ENCODE results near the gene CIITA. TPM values are rescaled to one million over a fixed set of nuclear protein-coding genes. Genes with fewer than 3 reads are reported as not detected.

The CIITA gene
- total and polyA plus RNA-seq, 9 of the 15 experiments (the other 6 are each of a cell fraction or from before 2014, with no cell fraction given) = 0.01 to 0.20 (median 0.11) TPM; not detected in 4

DNA sequence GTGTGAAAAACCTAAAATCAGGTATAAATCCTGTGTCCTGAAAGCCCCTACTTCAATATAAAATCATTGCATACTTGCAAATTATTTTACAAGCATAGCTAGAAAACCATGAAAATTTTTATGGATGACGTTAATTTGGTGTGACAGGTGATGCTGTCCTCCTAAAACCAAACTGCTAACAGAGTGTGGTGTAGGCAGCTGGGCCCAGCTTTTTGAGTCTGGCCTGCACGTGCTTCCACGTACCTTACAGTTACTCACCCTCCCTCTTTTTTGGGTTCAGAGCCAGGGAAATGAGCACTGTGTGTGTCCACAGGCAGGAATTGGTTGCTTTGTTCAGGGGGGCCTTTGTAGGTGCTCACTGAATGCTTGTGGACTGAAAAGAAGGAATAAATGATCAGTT, 103.8 kb downstream of the CIITA start:
- intact Hi-C loops (cut with micrococcal nuclease) = no loop called here
- Histone ChIP-seq H3K79me2 (ENCODE audit: control insufficient read depth, insufficient read depth, low read length) (no peaks in the 10 kb centered on the region), H3K9ac (ENCODE audit: insufficient read depth in 1 of 2, low read depth in 2 of 2, low read length in 2 of 2) (no peak overlapping the region), H3K4me3 (no peak overlapping the region), H2AFZ (ENCODE audit: low read depth, low read length) (no peak overlapping the region), H3K27ac (ENCODE audit: extremely low read depth, low read depth, low read length) (no peak overlapping the region), H4K20me1 (replicated peaks; ENCODE audit: control insufficient read depth, insufficient read depth, low read length) (no peaks in the 10 kb centered on the region), H3K36me3 (ENCODE audit: control insufficient read depth, insufficient read depth, low read length) (peaks cover 62% of the 10 kb centered on the region; the same call in 2 of the 3 replicates), H3K4me2 (ENCODE audit: insufficient read depth, low read length) (no peak overlapping the region), H3K9me3 (replicated peaks; ENCODE audit: control insufficient read depth, insufficient read depth, low read depth, low read length) (no peaks in the 10 kb centered on the region), H3K9me1 (ENCODE audit: control insufficient read depth, insufficient read depth, low read length) (no peaks in the 10 kb centered on the region), H3K4me1 (replicated peaks in 1 of 2; ENCODE audit: control insufficient read depth in 2 of 2, insufficient read depth in 2 of 2, low read length in 2 of 2) (peaks cover 3% of the 10 kb centered on the region in 2 experiments; a peak in 2 of 5 replicates), H3K27me3 (ENCODE audit: control insufficient read depth in 2 of 2, insufficient read depth in 2 of 2, low read length in 2 of 2) (no peaks in the 10 kb centered on the region)
- no peak for ATAC-seq
- CTCF ChIA-PET (ENCODE audit: low intra/inter-chr PET ratio) = no interaction called here
- no peak for DNase-seq (ENCODE audit: extremely low read depth in 1 of 4, low spot score in 3 of 4)
- POLR2A ChIA-PET = interaction anchor here (0.9 to 1.5 kb wide), 3 partner anchors 9 to 274 kb away, joined by 3 to 6 read pairs (median 4); no protein-coding TSS in a partner anchor
- in situ Hi-C loops (cut with MboI) = no loop called here
- BruUV-seq (replicated peaks) = no TSS peak
- FAIRE-seq = no peak
- WGBS (ENCODE audit: insufficient coverage, low coverage, missing lambda C conversion rate) = 77% methylated on average over 3 of the region's 3 CpGs
- TF ChIP-seq ARID3A (IDR thresholded peaks at IDR 0.05; ENCODE audit: borderline replicate concordance, low read depth, low read length) (no peak), SMAD2 (IDR thresholded peaks at IDR 0.05; ENCODE audit: low read depth, low read length) (no peak), ZNF282 (CRISPR knock-in tag; IDR thresholded peaks at IDR 0.05) (no peak), TAF9B (IDR thresholded peaks at IDR 0.05; ENCODE audit: partially characterized antibody) (no peak), SMARCC2 (IDR thresholded peaks at IDR 0.05; ENCODE audit: low read depth) (no peak), ATF7 (IDR thresholded peaks at IDR 0.05) (no peak), CBFA2T2 (conservative IDR thresholded peaks at IDR 0.05) (no peak), ARID4B (CRISPR knock-in tag; IDR thresholded peaks at IDR 0.05) (no peak), ETV1 (tag; conservative IDR thresholded peaks at IDR 0.05; ENCODE audit: low read depth) (no peak), CBFA2T3 (IDR thresholded peaks at IDR 0.05) (no peak)
- TF ChIP-seq, protein P1, sequence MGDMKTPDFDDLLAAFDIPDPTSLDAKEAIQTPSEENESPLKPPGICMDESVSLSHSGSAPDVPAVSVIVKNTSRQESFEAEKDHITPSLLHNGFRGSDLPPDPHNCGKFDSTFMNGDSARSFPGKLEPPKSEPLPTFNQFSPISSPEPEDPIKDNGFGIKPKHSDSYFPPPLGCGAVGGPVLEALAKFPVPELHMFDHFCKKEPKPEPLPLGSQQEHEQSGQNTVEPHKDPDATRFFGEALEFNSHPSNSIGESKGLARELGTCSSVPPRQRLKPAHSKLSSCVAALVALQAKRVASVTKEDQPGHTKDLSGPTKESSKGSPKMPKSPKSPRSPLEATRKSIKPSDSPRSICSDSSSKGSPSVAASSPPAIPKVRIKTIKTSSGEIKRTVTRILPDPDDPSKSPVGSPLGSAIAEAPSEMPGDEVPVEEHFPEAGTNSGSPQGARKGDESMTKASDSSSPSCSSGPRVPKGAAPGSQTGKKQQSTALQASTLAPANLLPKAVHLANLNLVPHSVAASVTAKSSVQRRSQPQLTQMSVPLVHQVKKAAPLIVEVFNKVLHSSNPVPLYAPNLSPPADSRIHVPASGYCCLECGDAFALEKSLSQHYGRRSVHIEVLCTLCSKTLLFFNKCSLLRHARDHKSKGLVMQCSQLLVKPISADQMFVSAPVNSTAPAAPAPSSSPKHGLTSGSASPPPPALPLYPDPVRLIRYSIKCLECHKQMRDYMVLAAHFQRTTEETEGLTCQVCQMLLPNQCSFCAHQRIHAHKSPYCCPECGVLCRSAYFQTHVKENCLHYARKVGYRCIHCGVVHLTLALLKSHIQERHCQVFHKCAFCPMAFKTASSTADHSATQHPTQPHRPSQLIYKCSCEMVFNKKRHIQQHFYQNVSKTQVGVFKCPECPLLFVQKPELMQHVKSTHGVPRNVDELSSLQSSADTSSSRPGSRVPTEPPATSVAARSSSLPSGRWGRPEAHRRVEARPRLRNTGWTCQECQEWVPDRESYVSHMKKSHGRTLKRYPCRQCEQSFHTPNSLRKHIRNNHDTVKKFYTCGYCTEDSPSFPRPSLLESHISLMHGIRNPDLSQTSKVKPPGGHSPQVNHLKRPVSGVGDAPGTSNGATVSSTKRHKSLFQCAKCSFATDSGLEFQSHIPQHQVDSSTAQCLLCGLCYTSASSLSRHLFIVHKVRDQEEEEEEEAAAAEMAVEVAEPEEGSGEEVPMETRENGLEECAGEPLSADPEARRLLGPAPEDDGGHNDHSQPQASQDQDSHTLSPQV (IDR thresholded peaks at IDR 0.05) = no peak
- TF ChIP-seq, protein P2, sequence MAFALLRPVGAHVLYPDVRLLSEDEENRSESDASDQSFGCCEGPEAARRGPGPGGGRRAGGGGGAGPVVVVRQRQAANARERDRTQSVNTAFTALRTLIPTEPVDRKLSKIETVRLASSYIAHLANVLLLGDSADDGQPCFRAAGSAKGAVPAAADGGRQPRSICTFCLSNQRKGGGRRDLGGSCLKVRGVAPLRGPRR (CRISPR knock-in tag; IDR thresholded peaks at IDR 0.05) = no peak
